ACHN (cell line): ENCODE data around the gene NR6A1.

Experiments used
- DNase-seq: peaks from one replicate; pipeline ENCODE4 v3.0.0-alpha.2; 2015
- in situ Hi-C: cut with HindIII; loops from 2 replicates; pipeline ENCODE4 v1.10.0; 2017; ENCODE audit warnings: low sequenced_read_pairs, low pct_ligation_motif_present, low pct_unique_long_range_greater_than_20kb

Gene NR6A1

GRCh38 chr9:124482431-124483031 is 288.6 kb downstream of the NR6A1 start:
- in situ Hi-C loops, result no loop called here
- DNase-seq, result no peak

DNA sequence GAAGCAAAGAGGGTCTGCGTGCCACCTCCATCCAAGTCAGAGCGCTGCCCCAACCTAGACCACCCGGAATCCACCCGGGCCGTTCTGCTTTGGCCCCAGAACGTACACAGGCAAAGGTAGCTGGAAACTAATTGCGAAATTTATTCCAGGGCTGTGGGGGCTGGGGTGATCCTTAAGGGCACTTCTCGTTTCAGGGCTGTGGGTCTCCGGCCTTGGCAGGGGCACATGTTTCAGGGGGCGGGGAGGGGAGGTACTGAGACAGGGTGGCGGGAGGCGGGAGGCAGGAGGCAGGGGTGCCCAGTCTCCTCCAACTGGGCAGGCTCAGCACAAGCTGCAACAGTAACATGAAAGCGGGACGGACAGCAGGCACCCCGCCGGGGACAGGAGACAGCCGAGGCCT is 290.0 kb downstream of the NR6A1 start:
- in situ Hi-C loops, result no loop called here
- no peak for DNase-seq

- in situ Hi-C loops, result no loop called here
- DNase-seq, result peak; percentile 32
Measured at GRCh38 chr9:124480621-124480981, 290.5 kb downstream of the NR6A1 start.

DNA sequence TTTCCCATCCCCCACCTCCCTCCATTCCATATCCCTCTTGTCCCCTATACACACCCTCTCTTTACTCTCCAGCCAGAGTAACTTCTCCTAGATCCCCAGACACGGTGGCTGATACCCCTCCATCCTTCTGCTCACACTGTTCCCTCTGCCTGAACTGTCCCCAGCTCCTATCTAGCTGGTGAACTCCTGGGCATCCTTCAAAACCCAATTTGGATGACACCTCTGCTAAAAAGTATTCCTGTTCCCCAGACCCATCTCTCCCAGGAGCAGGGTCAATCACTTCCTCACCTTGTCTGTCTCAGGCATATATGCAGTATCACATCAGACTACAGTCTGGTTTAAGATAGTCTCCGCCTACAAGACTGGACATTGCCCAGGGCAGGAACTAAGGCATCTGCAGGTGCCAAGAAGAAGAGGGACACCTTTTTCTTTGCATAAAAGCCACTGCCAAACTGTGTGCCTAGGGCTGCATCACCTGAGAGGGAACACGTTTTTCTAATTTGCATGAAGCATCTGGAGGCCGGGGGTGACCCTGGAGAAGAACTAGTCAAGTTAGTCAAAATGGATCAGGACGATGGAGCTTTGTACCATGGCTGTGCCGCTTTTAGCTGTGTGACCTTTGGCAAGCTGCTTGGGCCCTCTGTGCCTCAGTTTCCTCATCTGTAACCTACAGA is 291.0 kb downstream of the NR6A1 start:
- in situ Hi-C loops, result no loop called here
- no peak for DNase-seq

DNA sequence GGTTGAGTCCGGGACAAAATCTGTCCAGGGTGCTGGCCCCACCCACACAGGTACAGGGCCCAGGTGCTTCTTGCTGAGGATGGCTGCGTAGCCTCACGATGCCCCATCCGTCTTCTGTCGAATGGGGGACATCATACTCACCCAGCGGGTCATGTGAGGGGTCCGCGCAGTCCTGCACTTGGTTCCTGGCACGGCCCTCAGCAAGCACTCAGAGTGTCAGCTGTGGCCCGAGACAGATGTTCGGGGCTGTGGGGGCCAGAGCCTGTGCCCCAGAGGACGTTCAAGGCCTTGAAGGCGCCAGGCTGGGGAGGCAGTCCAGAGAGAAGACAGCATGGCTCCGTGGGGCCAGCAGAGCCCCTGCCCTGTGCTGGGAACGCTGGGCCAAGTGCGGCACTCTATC is 291.7 kb downstream of the NR6A1 start:
- in situ Hi-C loops, result no loop called here
- no peak for DNase-seq

DNA sequence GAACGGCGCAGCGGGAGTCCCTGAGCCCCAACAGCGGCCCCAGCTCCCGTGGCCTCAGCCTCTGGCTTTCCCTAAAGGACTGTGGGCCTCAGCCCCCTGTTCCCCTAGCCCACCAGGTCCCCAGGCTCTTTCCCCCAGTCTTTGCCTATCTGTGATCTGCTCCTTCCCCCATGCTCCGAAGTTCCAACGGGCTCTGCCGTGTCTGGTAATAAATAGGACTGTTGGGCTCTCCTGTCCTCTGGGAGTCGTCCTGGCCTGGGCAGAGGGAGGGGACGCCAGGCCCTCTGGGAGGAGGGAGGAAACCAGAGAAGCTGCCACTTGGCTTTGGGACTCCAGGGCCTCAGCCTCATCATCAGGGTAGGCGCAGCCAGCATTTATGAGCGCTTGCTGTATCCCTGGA is 292.8 kb downstream of the NR6A1 start:
- in situ Hi-C loops, result no loop called here
- no peak for DNase-seq

- in situ Hi-C loops, result no loop called here
- no peak for DNase-seq
Measured at GRCh38 chr9:124477648-124478285, 293.3 kb downstream of the NR6A1 start.

DNA sequence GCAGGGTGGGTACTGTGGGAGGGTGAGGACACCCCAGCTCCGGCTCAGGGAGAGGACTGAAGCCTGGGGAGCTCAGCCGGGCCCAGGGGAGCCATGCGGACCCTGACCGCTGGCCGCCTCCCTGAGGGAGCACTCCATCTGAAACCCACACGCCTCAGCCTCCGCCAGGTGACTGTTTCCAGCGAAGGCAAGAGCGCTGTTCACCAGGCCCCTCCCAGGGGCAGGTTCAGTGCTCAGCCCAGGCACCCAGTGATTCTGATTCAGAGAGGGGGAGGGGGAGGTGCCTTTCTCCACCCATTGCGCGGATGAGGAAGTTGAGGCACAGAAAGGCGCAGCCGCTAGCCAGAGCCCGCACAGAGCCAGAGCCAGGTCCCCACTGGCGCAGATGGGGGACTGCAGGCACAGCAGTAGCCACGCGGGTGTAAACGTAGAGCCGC is 293.9 kb downstream of the NR6A1 start:
- DNase-seq, result no peak
- in situ Hi-C loops, result no loop called here

- in situ Hi-C loops, result no loop called here
- no peak for DNase-seq
Measured at GRCh38 chr9:124475868-124476690, 295.0 kb downstream of the NR6A1 start.

GRCh38 chr9:124475158-124475867 is 295.8 kb downstream of the NR6A1 start:
- DNase-seq, result no peak

DNA sequence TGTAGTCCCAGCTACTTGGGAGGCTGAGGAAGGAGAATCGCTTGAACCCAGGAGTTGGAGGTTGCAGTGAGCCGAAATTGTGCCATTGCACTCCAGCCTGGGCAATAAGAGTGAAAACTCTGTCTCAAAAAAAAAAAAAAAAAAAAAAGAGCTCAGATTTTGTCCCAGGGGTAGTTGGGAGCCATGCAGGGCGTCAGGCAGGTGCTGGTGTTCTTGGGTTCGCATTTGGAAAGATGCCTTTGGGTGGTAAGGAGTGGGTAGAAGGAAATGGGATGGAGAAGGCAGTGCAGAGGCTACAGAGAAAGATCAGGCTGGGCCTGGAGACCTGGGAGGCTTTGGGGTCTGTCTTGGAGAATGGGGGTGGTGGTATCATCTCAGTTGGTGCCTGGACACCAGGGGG is 297.0 kb downstream of the NR6A1 start:
- DNase-seq, result no peak
- in situ Hi-C loops, result no loop called here

More at GRCh38 chr9:124475158-124475867, 295.8 kb downstream of the NR6A1 start:
- in situ Hi-C loops, result no loop called here

DNA sequence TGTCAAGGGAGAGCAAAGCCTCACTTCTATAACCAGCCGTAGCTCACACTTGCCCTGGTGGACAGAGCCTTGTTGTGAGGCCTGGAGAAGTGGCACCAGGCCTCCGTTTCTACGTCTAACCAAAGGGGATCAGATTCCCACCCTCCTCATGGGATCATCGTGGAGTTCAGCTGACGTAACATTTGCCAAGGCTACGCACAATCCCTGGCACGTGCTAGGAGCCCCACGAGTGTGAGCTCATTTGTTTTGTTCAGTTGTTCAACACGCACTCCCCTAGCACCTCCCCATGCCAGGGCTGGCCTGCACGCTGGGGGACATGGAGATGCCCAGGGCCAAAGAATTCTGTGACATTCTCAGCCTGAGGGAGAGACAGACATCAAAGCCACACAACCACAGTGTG is 297.8 kb downstream of the NR6A1 start:
- in situ Hi-C loops, result no loop called here
- DNase-seq, result no peak

DNA sequence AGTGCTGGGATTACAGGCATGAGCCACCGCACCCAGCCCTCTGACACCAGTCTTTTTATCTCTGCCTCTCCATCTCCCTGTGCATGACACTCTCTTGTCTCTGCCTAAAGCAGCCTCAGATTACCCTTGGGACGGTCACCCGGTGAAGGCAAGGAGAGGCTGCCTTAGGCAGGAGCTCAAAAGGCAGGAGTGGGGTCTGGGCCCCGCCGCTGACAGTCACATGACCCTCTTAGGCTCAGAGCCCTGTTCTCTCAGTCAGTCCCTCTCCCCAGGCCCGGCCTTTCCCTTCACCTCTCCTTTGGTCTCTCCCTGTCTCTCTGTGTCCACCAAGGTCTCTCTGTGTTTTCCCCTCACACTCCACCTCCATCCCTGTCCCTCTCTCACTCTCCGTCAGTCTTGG is 298.3 kb downstream of the NR6A1 start:
- in situ Hi-C loops, result no loop called here

DNA sequence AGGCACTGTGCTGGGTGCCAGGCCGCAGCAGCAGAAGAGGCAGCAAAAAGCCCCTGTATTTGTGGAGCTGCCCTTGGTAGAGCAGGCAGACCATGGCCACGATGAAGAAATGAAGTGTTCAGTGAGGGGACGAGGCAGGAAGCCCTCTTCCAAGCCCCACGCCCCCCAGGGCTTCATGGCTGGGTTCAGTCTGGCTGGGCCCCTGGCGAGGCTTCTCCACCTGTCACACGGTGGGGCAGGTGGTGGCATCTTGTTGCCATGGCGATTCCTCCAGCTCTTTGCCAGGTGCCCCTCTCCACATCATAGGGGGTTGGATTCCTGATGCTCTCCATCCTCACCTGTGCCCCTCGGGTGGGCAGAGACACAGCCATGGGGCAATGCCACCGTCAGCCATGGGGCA is 299.4 kb downstream of the NR6A1 start:
- DNase-seq, result no peak
- in situ Hi-C loops, result no loop called here

More for the DNA sequence above, 298.3 kb downstream of the NR6A1 start:
- DNase-seq, result no peak

DNA sequence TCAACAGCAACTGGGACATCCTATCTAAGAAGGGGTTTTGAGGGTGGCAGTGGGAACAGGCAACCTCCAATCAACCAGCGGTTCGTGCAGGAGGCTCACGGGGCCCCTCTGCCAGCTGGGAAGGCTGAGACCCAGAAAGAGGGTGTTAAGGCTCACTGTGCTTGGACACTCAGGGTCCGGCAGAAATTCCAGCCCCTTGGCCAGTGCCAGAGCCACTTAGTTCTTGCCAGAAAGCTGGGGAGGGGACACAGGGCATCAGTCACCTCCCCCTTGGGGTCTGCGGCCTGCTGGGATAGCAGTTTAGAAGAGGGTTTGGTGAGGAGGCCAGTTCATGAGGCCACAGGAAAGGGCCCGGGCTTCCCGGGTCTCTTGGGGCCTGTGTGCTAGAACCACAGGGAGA is 300.4 kb downstream of the NR6A1 start:
- DNase-seq, result no peak
- in situ Hi-C loops, result no loop called here

DNA sequence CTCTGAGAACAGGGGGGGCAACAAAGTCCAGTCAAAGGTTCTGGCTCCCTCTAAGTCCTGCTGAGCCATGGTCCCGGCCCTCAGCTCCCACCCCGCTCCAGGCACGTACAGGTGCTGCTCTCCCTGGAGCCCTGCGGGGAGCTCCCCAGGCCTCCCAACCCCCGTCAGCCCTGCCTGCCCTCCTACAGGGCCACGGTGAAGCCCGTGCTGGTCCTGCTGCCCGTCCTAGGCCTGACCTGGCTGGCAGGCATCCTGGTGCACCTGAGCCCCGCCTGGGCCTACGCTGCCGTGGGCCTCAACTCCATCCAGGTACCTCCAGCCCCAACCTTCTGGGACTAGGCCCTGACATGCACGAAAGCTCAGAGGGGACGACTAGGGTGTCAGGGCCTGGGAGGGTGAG is 300.8 kb downstream of the NR6A1 start:
- in situ Hi-C loops, result no loop called here
- DNase-seq, result no peak

DNA sequence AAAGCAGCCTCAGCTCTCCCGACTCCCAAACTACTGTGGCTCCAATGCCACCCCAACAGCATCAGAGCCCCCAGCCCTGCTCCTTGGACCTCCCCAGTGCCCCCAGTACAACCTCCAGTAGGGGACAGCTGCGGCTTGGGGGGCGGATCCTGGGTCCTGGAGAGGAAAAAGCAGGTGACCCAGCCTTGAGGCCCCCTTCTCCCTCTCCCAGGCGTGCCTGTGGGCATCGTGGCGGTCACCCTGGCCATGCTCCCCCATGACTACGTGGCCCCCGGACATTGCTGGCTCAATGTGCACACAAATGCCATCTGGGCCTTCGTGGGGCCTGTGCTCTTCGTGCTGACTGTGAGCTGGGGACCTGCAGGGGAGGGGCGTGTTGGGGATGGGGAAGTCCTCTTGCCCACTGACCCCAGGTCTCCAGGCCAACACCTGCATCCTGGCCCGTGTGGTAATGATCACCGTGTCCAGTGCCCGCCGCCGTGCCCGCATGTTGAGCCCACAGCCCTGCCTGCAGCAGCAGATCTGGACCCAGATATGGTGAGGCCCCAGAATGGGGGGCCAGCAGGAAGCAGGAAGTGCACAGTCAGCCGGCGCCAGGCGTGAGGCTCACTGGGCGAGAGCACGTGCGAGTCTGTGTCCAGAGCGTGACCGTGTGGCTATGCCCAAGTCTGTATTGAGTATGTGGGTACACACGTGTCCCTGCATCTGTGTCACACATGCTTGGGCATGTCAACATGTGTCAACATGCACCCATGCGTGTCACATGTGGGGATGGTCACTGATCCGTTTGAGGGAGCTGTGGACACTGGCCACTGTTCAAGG is 301.9 kb downstream of the NR6A1 start:
- no peak for DNase-seq
- in situ Hi-C loops, result no loop called here
